Stimulated activated CD4-positive, alpha-beta T cell treated with anti-CD3 and anti-CD28 coated beads, Interleukin-15, amount 100 ng/mL, for 24 hours (primary cell): ENCODE results near the gene ZNF496.

Source experiments
- DNase-seq: peaks from one replicate; pipeline ENCODE4 v3.0.0-alpha.2; 2020

Gene ZNF496

DNA sequence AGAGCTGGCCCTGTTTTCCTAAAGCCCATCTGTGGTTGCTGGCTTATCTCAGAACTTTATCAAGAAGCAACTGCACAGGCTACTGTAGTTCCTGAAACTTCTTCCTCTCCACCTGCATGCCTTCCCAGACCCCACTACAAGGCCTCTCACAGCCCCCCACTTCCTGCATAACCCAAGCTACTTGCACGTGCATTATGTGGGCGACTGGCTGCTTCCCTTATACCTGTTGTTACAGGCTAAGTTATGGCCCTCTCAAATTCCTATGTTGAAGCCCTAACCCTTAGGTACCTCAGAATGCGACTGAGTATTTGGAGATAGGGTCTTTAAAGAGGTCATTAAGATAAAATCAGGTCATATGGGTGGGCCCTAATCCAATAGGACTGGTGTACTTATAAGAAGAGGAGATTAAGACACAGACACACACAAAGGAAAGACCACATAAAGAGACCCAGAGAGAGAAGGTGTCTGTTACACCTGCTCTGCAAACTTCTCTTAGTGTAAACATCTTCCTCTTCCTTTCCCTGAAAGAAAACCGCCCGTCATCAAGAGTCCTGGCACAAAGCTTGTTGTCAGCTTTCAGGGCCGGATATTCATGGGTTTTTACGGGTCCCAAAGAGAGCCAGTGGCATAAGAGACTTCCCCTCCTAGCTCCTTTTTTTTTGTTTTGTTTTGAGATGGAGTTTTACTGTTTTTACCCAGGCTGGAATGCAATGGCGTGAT, 5.1 kb downstream of the ZNF496 start:
- no peak for DNase-seq

DNA sequence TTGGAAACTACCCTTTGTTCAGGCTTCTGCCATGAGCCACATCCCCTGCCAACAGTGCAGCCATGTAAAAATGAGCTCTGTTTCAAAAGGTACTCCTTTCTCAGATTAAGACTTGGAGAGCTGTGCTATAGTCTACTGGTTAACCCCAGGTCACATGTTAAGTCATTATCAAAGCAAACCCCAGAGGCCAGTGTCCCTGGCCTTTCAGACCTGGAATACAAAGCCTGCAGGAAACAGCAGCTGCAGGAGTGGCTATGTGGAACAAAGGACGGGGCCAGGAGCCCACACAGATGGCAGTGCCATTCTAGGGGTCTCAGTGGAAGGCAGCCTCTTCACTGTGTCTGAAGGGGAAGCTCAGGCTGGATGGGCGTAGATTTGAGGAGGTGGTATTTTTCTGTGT, 6.7 kb downstream of the ZNF496 start:
- no peak for DNase-seq

DNA sequence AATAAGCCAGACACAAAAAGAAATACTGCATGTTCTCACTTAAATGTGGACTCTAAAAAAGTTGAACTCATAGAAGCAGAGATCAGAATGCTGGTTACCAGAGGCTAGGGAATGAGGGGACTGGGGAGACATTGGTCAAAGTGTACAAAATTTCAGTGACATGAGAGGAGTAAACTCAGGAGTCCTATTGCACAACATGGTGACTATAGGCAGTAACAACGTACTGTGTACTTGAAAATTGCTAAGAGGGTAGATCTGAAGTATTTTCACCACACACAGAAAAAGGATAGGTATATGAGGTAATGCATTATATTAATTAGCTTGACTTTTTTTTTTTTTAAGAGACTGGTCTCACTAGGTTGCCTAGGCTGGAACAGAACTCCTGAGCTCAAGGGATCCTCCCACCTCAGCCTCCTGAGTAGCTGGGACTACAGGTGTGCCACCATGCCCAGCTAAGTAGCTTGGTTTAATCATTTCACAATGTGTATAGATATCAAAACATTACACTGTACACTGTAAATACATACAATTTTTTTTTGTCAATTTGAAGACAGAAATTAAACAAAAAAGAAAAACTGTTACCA, 7.4 kb downstream of the ZNF496 start:
- DNase-seq, result no peak

DNA sequence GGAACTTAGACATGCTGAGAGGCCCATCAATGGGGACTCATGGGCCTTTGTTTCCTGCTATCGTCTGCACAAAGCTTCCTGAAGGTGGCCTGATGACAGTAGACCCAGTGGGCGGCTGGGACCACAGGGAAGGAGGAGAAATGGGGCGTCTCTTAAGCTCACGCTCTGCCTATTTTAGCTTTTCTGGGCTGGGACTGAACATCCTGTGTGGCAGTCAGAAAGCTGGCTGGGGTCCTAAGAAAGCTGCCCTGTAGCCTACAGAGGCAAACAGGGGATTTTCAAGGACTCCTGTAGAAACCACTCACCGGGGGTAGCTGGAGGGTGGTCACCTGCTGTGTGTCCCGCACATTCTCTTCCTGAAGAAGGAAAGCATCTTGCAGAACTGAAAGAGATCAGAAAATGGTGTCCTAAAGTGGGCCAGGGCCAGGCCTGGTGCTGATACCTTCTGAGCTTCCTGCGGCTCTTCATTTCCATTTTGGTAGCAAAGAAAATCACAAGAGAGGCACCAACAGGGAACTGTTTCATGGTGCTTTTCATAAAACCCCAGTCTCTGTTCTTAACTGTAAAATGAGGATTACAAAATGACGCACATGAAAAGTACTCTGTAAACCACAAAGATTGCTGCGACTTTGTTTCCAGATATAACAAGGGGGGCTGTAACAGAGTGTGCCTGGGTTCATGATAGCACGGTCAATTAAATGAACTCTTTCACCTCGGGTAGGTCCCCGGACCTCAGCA, 8.6 kb downstream of the ZNF496 start:
- DNase-seq, result peak; percentile 50

DNA sequence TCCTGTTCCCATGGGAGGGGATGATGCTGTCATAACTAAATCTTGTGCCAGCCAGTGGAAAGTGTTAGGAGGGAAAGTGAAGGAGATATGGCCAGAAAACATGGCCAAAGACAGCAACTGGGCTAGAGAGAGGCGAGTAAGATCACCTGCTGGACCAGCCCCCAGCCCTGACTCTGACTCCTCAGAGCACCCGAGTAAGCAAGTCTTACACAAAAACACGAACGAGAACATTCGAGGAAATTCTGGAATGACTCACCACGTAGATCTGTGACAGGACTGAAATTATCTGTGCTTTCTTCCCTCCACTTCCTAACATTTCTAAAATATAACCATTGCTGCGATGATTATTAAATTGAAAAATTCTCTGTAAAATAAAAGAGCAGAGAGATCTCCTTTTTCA, 9.2 kb downstream of the ZNF496 start:
- no peak for DNase-seq

DNA sequence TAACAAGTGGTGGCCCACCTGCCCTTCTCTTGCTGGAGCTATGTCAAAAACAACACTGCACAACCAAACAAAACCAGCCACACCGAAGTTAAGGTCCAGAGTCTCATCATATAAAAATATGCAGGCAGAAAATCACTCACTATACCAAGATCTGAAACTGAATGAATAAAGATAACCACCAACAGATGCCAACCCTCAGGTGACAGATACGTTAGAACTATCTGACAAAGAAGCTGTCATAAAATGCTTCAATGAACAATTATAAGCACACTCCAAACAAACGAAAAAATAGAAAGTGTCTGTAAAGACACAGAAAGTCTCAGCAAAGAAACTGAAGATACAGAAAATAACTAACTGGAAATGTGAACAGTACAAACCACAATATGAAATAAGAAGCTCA, 14.0 kb downstream of the ZNF496 start:
- no peak for DNase-seq

DNA sequence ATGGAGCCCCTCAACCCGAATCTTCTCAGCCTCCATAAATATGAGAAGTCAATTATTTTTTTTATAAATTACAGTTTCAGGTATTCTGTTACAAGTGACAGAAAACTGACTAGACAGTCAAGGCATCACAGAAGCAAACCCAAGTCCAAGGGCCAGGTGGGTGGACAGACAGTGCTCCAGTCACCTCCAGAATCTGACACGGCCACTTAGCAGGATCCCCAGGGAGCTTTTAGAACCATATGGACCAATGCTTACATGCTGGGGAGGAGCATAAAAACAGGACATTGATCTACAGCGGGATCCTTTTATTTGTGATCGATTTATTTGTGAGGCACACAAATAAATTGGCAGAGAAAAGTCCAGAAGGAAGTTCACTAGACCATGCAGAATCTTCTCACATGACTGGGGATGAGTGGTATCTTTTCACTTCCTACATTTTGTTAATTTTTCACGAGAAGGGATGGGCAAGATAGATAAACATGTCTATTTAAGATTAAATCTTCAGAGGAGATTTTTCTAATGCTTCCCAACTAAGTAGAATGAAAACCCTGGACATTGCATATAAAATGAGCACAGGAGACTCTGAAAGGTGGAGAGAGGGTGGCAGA, 15.0 kb downstream of the ZNF496 start:
- no peak for DNase-seq

DNA sequence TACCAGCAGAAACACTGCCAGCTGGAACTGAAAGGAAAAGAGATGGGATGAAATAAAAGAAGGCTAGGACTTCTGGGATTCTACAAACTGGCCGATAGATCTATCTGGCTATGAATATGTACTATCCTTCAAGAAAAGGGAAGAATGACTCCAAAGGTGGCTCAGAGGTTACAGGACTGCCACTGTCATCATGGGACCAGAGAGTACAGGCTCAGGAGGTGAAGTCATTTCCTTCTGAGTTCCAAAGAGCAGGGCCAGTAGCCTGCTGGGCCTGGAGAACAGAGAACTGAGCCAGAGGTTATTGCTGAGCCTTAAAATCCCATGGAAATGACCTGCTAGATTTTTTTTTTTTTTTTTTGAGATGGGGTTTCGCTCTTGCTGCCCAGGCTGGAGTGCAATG, 27.6 kb downstream of the ZNF496 start:
- no peak for DNase-seq

DNA sequence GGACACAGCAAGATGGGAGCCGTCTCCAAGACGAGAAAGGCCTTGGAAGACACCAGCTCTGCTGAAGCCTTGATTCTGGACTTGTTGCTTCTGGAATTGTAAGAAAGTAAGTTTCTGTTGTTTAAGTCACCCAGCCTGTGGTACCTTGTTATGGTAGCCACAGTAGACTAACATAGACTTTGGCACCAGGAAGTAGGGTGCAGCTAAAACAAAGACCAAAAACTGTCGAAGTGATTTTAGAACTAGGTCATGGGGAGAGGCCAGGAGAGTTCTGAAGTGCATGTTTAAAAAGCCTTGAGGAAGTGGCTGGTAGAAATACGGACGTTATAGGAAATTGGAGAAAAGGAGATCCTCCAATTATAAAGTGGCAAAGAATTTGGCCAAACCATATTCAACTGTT, 28.5 kb downstream of the ZNF496 start:
- DNase-seq, result no peak

DNA sequence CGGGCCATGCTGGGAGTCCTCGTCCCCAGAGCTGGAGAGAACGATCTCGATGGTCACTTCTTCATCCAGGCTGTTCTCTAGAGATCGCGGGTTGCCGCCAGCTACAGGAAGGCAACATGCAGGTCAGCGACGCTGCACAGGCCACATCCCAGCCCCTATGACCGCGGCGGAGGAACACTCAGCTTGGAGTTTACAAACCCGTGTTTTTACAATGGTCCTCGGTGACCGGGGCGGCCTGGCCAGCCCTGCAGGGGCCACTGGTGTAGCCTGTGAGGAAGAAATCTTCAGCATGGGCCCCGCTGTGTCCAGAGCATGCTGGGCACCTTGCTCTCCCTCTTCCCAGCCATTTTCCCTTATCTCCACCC, 30.5 kb downstream of the ZNF496 start:
- no peak for DNase-seq

DNA sequence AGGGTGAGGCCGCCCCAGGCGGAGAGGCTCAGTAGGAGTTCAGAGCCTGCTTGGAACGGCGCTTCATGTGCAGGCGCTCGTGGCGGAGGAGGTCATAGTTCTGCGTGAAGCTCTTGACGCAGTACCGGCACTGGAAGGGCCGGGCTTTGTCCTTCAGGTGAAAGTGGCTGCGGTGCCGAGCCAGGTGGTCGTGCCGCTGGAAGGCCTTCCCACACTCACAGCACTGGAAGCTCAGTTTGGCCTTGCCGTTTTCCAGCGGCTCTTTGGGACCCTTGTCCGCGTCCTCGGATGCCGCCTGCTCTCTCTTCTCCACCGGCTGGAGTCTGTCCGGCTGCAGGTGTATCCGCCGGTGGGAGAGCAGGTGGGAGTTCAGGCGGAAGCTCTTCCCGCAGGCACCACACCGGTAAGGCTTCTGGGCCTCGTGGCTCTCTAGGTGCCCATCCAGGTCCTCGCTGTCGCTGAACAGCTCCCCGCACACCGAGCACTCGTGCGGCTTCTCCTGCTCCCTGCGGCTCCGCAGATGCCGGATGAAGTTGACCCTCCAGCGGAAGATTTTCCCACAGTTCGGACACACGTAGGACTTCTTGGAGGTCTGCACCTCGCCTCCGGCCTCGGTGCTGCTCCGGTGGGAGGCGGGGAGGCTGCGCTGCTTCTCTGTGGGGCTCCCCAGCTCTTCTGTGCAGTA, 31.0 kb downstream of the ZNF496 start:
- no peak for DNase-seq

DNA sequence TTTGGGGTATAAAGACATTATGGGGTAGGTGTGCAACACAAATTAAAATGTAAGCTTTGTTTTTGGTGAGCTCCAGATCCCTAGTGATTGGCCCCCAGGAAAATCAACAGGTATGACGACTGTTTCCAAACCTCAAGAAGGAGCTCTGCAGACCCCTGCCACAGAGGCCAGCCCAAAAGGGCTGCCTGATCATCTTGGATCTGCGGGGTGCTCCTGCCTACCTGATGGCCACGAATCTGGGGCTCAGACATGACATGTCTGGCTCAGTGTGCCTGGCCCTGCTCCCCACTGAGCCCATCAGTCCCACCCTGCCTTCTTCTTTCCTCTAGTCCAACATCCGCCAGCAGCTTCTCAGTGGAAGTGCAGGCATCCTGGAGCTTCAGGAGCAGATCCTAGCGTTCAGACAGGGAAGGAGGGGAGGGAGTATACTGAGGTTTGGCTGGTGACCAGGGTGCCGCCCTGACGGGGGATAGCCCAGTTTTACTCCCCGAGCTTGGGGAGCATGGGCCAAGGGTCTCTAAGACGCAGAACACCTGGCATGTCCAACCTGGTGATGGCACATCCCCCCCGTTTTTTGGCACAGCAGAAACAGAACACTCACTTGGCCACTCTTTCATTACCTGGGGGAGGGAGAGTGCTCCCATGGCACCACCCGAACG, 31.8 kb downstream of the ZNF496 start:
- no peak for DNase-seq

DNA sequence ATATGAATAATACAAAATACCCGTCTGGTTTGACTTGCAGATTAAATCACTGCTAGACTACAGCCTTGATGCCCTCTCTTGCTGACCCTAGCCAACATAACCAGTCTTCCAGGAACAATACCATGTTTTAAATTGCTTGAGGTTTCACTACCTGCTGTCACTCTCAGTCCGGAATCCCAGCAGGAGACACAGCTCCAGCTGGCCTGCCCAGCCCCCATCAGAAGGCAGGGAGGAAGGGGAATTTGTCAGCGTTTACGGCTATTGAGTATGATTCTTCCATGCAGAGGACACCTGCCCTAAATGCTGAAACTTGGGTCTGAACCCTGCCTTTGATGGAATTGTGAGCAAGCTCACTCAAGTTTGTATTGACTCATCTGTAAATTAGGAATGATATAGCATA, 33.0 kb downstream of the ZNF496 start:
- DNase-seq, result no peak

DNA sequence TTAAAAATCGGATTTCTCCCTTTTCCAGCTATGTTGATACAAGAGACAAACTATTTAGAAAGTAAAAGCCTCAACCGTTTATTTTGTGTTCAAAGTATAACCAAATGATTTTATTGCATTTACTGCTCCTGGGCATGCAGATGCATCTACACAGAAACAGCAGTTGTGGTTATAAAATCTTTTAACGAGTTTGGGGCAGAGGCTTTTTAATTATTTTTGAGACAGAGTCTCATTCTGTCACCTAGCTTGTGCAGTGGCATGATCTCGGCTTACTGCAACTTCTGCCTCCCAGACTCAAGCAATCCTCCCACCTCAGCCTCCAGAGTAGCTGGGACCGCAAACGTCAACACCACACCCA, 33.6 kb downstream of the ZNF496 start:
- DNase-seq, result no peak

DNA sequence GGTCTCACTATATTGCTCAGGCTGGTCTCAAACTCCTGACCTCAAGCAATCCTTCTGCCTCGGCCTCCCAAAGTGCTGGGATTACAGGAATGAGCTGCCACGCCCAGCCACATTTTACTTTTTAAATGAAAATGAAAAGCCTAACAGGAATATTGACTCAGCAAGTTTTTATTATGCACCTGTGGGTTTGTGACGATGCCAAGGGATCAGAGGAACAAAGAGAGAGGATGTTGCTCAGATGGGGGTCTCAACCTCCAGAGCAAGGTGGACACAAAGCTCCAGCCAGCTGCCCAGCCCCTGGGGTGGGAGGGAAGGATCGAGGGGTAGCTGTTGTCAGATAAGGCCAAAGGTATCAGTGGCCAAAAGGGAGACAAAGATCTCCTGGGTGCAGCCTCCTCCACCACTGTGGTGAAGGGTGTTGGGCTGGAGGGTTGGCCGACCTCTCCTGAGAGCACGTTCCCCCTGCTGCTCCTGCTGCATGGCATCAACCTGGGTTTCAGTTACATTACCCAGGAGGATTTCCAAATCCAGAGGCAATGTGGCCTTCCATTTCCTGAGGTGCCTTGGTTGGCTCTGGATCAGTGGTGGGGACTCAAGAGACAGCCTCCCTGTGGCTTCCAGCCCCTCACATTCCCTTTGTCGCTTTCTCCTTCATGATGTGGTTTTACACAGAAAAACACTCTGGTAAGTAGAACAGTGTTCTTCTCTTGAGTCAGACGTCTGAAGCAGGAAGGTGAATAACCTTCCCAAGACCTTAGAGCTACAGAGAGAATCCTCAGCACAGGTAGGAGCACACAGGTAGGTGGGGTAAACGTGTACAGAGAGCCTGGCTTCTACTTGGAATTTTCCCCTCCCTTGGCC, 34.2 kb downstream of the ZNF496 start:
- no peak for DNase-seq

DNA sequence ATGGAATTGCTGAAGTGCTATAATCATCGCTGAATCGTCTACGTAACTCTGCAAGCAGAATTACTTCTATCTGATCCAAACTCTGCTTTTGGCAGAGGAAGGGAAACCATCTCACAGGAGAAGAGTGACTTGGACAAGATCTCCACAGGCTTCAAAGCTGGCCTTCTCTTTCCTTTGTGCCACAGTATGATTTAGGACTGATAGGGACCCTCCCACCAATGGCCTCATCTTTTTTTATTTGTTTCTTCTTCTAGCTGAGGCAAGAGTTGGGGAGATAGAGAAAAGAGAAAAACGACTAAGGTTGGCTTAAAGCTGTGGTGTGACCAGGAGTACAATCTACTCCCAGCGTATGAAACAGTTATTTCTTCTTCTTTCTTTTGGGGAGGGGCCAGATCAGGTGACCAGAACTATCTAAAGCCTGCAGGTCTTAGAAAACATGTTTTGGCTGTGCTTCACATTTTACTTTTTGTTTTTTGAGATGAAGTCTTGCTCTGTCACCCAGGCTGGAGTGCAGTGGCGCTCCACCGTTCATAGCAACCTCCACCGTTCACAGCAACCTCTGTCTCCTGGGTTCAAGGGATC, 35.0 kb downstream of the ZNF496 start:
- DNase-seq, result no peak

DNA sequence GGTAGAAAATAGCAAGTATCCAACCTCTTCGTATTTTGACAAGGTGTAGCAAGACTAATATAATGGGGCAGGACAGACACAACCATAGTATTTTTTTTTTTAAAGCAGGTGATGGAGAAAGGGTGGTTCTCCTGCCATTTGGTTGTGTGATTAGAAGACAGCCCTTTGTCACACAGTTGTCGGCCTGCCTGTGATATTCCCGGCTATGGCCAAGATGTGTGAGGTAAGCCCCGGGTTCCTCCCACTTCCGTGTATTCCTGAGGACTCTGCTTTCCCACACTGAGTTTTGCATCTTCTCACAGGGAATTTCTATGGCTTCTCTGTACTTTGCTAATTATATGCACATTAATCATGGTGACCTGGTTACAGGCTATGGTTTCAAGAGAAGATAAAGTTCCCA, 35.9 kb downstream of the ZNF496 start:
- no peak for DNase-seq

DNA sequence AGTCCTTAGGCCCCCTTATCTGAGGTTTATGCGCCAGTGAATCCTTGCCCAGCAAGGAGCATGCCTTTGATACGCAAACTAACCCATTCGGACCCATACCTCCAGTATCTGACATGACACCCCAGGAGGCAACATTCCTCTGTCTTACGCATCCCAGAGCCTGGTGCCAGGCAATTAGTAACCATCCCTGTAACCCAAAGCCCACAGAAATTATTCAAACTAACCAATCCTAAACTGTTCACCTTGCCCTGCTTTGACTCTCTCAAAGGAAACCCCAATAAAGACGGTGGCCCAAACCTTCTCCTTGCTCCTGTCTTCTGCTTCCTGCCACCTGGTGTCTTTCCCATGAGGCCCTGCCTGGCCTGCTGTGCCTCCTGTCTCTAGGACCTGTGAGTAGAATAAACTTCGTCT, 36.4 kb downstream of the ZNF496 start:
- DNase-seq, result no peak

DNA sequence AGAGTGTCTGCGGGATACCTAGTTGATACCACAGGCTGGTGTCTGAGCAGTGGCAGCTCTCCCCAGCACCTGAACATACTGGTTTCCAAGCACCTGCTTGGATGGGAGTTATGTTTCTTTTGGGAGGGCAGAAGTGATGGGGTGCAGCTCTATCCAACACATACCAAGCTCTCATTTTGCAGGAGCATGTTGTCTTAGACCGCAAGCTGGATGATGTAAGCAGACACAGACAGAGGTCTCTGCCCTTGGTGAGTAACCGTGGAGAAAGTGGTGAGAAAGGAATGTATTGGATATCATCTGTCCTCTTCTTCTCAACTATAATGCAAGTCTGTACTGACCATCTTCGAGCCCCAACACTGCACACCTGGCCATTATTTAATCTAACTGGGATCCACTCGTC, 37.4 kb downstream of the ZNF496 start:
- DNase-seq, result no peak

DNA sequence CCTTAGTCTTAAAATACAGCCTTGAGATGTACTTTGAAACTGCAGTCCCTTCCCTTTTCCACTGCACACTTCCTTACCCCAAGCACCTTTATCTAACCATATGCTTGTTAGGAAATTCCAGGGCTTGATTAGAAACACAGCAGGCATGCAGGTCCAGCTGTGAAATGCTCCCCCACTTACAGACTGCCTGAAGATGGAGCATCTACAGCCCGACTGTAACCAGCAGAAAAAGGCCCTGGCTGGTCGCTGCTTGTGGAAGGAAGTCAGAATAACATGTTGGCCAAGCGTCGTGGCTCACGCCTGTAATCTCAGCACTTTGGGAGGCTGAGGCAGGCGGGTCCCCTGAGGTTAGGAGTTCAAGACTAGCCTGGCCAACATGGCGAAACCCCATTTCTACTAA, 38.6 kb downstream of the ZNF496 start:
- no peak for DNase-seq

DNA sequence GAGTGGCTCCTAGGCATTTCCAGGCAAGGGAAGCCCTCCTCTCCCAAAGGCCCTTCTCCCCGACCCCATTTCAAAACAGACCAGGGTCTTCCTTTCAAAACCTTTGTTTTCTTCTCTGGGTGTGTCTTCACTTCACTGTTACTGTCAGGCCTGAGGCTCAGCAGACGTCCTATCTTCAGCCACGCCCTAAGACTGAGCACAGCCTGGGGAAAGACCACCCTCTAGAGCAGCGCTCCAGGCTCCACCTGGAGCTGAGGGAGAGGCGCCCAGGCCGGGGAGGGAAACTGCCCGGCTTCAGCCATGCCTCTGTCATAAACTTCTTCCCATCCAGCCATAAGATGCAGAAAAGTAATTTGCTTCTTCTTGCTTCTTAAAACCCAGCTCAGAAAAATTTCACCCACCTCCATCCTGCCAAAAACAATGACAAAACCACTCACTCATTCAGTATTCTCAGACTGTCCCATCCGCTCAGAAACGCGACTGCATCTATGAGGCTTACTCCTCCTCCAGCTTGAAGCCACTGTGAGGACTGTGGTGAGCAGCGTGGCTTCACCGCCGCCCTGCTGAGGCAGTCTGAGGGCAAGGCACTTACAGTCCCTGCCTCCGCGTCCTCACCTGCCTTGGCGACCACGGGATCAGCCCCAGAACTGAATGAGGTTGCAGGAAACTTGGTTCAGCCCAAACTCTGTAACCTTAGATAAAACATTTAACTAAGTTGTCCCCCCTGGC, 39.7 kb downstream of the ZNF496 start:
- DNase-seq, result no peak
